ENCODE data around the gene SYNGR2.

SYNGR2 gene

GRCh38 chr17:78180508-78180907, 12.1 kb downstream of the SYNGR2 start:
- no peak for TF ChIP-seq GABPA (IDR thresholded peaks at IDR 0.05; ENCODE audit: low read depth)
- TF ChIP-seq POLR2AphosphoS5 (IDR thresholded peaks at IDR 0.05; ENCODE audit: low read depth), result no peak
- TF ChIP-seq REST (IDR thresholded peaks at IDR 0.05; ENCODE audit: insufficient replicate concordance, low read depth), result no peak
- TF ChIP-seq SPI1 (IDR thresholded peaks at IDR 0.05; ENCODE audit: borderline replicate concordance, low read depth), result no peak
- no peak for TF ChIP-seq CTCF (IDR thresholded peaks at IDR 0.05; ENCODE audit: insufficient read depth, low read length)
- DNase-seq (ENCODE audit: low read depth in 1 of 2, low spot score in 1 of 2), result no peak
- H3K27me3 ChIP-seq (ENCODE audit: insufficient read depth, poor library complexity, severe bottlenecking), result no peaks in the 10 kb centered on the region
- no peak overlapping the region for H3K4me3 ChIP-seq (replicated peaks; ENCODE audit: insufficient read depth, low read length)
- no peak overlapping the region for H3K27ac ChIP-seq (replicated peaks)

GRCh38 chr17:78182504-78182903, 14.1 kb downstream of the SYNGR2 start:
- TF ChIP-seq REST (IDR thresholded peaks at IDR 0.05; ENCODE audit: insufficient replicate concordance, low read depth) (no peak), GABPA (IDR thresholded peaks at IDR 0.05; ENCODE audit: low read depth) (no peak), CTCF (IDR thresholded peaks at IDR 0.05; ENCODE audit: insufficient read depth, low read length) (no peak), POLR2AphosphoS5 (IDR thresholded peaks at IDR 0.05; ENCODE audit: low read depth) (no peak), SPI1 (IDR thresholded peaks at IDR 0.05; ENCODE audit: borderline replicate concordance, low read depth) (no peak)
- Histone ChIP-seq H3K27me3 (ENCODE audit: insufficient read depth, poor library complexity, severe bottlenecking) (no peaks in the 10 kb centered on the region), H3K27ac (replicated peaks) (no peak overlapping the region), H3K4me3 (replicated peaks; ENCODE audit: insufficient read depth, low read length) (no peak overlapping the region)
- no peak for DNase-seq (ENCODE audit: low read depth in 1 of 2, low spot score in 1 of 2)

GRCh38 chr17:78183916-78184315, 15.5 kb downstream of the SYNGR2 start:
- Histone ChIP-seq H3K27ac (replicated peaks) (no peak overlapping the region), H3K27me3 (ENCODE audit: insufficient read depth, poor library complexity, severe bottlenecking) (no peaks in the 10 kb centered on the region), H3K4me3 (replicated peaks; ENCODE audit: insufficient read depth, low read length) (no peak overlapping the region)
- TF ChIP-seq SPI1 (IDR thresholded peaks at IDR 0.05; ENCODE audit: borderline replicate concordance, low read depth), result no peak
- TF ChIP-seq GABPA (IDR thresholded peaks at IDR 0.05; ENCODE audit: low read depth), result no peak
- TF ChIP-seq CTCF (IDR thresholded peaks at IDR 0.05; ENCODE audit: insufficient read depth, low read length), result no peak
- no peak for TF ChIP-seq REST (IDR thresholded peaks at IDR 0.05; ENCODE audit: insufficient replicate concordance, low read depth)
- TF ChIP-seq POLR2AphosphoS5 (IDR thresholded peaks at IDR 0.05; ENCODE audit: low read depth), result no peak
- DNase-seq (ENCODE audit: low read depth in 1 of 2, low spot score in 1 of 2), result no peak
